HG02884 (cell line): ENCODE measurements around the gene KLHL26.

Source experiments
- ATAC-seq: cut with Tn5 transposase; IDR thresholded peaks from one replicate; pipeline ENCODE4 v1.9.1; 2021; ENCODE audit warnings: mild to moderate bottlenecking, moderate library complexity; ENCODE audit not compliant: unreplicated experiment

The KLHL26 gene

DNA sequence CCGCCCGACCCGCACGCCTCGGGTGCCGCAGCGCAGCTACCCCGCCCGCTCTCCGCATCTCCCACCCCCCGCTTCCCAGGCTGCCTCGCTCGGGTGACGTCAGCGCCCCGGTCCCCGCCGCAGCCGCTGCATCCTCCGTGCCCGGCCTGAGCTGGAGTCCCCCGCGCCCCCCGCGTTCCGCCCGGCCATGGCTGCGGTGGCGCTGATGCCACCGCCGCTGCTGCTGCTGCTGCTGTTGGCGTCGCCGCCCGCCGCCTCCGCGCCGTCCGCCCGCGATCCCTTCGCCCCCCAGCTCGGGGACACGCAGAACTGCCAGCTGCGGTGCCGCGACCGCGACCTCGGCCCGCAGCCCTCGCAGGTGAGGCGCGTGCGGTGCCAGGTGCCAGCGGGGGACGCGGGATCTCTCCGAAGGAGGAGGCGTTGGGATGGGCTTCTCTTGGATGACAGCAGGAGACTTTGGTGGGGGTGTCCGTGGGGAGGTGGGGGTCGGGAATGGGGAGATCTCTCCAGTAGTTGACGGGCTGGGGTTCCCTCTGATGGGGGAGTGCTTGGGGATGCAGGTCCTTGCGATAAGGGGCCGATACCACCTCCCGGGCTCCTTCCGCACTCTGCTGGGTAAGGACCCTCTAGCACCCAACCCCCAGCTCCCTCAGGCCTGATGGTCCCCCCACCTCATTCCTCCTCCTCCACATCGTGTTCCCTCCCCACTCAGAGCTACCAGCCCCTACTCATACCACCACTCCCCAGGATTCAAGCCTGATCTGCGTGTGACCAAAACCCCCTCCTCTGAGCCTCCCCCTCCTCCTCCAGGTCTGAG, 23.8 kb upstream of the KLHL26 start, which contains the start of gene TMEM59L:
TSS of gene TMEM59L (plus strand) at position 99 of the 817 bp plus-strand sequence. CDS start at position 188, 89 bp downstream.
- no peak for ATAC-seq

GRCh38 chr19:18613589-18614234, 23.1 kb upstream of the KLHL26 start:
- no peak for ATAC-seq

DNA sequence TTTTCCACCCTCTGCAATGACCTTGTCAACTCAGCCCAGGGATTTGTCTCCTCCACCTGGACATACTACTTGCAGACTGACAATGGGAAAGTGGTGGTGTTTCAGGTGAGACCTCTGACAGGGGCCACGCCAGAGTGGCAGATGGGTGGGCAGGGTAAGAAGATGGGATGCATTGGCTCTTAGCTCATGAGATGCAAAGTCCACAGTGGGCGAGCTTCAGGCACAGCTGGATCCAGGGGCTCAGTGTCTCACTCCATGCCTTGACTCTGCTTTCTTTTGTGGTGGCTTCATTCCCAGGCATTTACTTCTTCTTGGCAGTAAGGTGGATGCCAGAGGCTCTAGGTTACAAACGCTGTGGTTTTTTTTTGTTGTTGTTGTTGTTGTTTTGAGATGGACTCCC, 20.8 kb upstream of the KLHL26 start:
- ATAC-seq: no peak

- ATAC-seq: no peak
Observed at GRCh38 chr19:18617562-18617961, 19.3 kb upstream of the KLHL26 start.

DNA sequence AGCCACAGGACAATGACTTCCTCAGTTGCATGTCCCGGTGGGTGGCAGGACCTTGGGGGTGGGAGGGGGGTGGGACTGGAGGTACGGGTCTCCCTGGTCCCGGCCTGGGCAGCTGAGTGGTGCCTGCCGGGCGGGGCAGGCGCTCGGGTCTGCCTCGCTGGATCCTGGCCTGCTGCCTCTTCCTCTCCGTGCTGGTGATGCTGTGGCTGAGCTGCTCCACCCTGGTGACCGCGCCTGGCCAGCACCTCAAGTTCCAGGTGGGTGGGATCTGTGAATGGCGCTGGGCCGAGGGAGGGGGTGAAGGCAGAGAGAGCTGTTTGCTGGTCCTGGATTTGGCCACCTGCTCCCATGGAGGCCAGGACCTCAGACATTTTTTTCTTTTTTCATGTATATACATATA, 18.6 kb upstream of the KLHL26 start:
- no peak for ATAC-seq

DNA sequence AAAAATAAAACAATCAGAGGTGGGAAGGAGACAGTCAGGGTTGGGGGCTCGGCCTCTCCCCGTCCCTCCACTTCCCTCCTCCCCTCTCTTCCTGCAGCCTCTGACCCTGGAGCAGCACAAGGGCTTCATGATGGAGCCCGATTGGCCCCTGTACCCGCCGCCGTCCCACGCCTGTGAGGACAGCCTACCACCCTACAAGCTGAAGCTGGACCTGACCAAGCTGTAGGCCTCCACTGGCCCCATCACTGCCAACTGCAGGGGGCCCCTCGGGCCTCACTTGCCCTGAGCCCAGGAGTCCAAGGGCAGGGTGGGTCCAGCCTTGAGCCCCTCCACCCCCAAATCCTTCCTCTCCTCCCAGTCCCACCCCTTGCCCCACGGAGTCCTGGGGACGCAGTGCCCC, 16.5 kb upstream of the KLHL26 start:
- ATAC-seq: no peak

- no peak for ATAC-seq
Observed at GRCh38 chr19:18620902-18621301, 15.9 kb upstream of the KLHL26 start.

DNA sequence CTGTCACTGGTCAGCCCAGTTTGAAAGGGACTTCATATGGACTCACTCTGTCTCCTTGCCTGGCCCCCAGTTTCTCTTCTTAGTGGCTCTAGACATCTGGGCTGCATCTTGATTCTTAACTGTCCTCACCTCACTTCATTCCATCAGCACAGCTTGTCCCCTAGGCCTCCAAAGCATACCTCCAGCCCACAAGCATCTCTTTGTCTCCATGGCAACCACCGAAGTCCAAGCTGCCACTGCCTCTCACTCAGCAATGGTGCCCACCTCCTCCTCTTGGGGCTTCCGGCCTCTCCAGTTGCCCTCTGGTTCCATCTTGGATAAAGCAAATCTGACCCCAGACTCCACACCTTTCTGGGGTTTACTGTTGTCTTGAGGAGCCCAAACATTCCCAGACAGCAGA, 9.9 kb upstream of the KLHL26 start:
- no peak for ATAC-seq

DNA sequence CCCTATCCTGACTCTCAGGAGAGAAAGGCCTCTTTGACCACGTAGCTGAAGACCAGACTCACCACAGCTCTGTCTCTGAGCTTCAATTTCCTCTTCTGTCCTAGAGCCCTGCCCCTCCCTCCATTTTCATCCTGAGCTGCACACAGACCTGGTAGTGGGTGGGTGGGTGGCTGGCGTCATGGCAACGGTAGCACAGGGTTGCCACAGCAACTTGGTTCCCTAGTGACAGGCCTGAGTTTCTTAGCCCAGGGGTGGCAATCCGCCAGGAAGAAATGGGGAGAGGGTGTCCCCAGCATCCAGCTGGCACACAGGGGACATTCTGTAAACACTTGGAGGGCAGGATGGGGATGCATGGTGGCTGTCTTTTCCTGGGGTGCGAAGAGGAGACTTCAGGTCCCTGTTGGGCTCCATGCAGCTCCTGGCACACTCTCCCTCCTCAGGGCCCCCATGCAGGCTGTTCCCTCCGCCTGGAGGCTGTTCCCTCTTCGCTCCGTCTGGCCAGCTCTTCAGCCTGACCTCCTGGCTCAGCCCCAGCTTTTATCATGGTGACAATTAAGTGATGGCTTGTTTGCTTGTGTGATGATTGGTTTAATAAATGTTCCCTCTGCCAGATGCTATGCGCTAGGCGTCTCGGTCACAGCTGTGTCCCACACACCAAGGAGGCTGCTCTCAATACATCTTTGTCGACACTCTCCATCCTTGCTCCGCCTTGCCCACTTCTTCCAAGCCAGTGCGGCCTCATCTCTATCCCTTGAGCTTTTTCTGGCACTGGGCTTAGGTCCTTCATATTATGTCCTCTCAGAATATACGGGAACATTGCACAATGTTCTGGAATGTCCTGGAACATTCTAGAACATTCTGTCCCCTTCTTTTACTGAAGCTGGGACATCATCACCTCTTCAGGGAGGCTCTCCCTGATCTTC, 7.4 kb upstream of the KLHL26 start:
- no peak for ATAC-seq

GRCh38 chr19:18633321-18633720, 3.5 kb upstream of the KLHL26 start:
- no peak for ATAC-seq

DNA sequence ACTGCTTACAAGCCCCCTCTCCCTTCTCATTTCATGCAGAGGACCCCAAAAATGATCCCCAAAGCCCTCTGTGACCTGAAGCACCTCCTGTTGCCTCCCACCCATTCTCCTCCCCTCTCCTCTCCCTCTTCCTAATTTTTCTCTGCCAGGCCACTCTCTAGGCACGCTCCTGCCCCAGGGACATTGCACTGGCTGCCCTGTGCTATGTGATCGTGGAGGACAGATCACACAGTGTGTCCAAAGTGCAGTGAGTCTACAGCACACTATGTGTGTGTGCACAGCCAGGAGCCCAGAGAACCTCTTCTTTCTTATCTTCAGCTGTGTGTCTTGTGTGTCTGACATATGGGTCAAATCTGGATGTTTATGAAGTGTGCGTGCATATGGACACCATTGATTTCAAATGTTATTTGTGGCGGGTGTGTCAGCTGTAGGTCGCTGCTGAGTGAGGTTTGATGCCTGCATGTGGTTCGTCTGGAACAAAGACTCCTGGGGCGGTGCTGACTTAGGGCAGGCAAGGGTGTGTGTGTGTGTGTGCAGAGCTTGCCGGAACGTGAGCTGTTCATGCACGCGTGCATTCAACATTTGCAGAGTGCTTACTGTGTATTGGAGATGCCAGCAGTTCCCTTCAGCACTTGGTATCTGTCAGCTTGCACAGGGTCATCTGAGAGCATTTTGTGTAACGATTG, 2.1 kb upstream of the KLHL26 start:
- ATAC-seq: no peak

DNA sequence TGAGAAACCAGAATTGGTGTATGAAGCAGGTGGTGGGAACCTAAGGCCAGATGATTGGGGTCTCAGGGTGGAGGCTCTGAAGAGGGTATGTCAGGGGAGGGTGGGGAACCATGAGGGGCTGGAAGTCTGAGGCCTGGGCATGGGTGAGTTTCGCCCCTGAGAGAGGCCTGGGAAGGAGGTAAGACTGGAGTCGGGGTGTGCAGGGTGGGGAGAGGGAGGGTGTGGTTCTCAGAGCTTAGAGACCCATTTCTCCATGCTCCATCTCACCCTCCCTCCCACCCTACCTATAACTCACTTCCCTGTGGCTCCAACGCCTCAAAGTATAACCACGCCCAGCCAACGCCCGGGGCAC, 1.0 kb upstream of the KLHL26 start:
- ATAC-seq: no peak

DNA sequence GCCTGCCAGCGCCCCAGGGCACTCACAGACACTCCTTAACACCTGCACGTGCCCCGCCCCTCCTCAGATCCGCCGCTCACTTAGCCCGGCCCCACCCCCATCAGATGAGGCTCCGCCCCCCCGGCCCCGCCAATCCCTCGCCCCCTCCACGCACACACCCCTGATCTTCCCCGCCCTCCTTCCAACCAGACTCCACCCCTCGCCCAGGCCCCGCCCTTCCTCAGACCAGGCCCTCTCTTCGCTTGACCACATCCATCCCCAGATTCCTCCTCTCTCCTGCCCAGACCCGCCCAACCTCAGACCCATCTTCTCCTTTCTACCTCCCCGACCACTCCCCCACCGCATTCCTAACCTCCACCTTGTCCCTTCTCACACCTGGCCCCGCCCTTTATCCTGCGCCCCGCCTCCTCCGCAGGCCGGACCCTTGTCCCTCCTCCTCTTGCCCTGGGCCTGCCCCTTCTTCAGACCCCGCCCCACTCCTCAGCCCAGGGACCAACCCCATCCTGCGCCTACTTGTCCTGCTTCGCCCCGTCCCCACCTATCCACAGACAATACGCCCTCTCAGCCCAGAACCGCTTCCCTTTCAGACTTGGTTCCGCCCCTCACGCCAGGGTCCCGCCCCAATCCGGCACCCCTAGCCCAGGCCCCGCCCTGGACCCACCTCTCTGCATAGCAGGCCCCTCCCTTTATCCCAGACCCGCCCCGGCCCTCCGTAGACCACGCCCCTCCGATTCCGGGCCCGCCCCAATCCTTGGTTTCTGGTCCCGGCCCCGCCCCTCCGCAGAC, 452 bp upstream of the KLHL26 start:
- ATAC-seq: peak; percentile 80

- no peak for ATAC-seq
Observed at GRCh38 chr19:18637673-18638630, 1.1 kb downstream of the KLHL26 start.

GRCh38 chr19:18639706-18640243, 2.9 kb downstream of the KLHL26 start:
- ATAC-seq: no peak

GRCh38 chr19:18644196-18645034, 7.6 kb downstream of the KLHL26 start:
- ATAC-seq: no peak

DNA sequence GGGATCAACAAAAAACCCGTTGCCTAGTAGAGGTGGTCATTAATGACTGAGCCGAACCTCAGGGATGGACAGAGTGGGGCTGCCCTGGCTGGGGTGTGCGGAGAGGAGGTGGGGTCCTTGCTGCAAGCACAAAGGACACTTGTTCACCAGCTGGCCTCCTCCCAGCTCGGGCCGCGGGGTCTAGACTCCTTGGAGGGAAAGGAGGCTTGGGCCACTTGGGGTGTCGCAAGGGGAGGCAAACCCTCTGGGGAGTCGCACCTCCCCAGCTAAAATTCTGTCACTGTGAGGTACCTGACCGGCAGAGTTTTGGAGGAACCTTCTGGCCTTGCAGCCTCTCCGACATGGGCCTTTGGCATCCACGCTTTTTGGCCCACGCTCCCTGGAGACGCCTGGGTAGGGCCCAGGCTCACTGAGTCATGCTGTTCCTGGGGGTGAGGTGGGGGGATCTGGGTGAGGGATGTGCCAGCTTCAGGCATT, 8.2 kb downstream of the KLHL26 start:
- no peak for ATAC-seq
